ENCODE results near the gene OGFR. TPM values are rescaled to one million over a fixed set of nuclear protein-coding genes. Genes with fewer than 3 reads are reported as not detected.
A peak's percentile ranks its signal among the peaks of the same experiment; 100 is the strongest.

The OGFR gene
- total and polyA plus RNA-seq, 2 donors (not counting 1 experiment from before 2014, with no cell fraction given): 71.7 to 102 TPM

DNA sequence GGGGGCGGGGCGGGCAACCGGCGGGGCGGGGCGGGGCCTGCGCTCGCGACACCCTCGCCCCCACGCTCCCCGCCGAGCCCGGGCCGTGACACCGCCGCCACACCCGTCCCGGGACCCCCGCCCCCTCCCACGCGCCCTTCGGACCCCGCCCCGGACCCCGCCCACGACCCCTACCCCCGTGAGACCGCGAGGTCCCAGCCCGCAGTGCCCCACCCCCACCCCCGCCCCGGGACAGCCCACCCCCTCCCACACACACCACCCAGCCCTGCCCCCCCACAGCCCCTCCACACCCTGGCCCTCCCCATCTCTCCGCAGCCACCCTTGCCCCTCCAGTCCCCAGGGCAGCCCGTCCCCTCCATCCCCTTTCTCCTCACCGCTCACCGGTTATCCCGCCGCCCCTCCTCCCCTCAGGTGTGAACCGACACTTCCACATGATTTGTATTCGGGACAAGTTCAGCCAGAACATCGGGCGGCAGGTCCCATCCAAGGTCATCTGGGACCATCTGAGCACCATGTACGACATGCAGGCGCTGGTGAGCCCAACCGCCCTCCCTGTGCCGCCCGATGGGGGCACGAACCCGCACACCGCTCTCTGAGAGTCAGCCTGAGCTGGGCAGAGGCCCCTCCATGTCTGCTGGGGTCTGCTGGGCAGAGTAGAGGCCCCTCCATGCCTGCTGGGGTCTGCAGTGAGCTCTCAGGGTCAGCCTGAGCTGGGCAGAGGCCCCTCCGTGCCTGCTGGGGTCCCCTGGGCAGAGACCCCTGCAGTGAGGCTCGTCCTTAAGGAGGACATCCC, 7.7 kb upstream of the OGFR start:
- Histone ChIP-seq H3K4me3 (ENCODE audit: control extremely low read depth in 1 of 5, extremely low read depth in 1 of 5, insufficient read depth in 1 of 5, low read depth in 2 of 5, low read length in 4 of 5) (peak overlapping the region in 4 of 5 experiments; percentile 38 to 69 (median 64)), H3K4me1 (ENCODE audit: control insufficient read depth in 2 of 2, insufficient read depth in 2 of 2, low read length in 2 of 2) (peaks cover 14 to 38% of the 10 kb centered on the region in 2 donors), H2AFZ (ENCODE audit: insufficient read depth, low read depth, low read length, poor library complexity, severe bottlenecking) (peak overlapping the region; percentile 88), H4K20me1 (ENCODE audit: control insufficient read depth, insufficient read depth, low read length, poor library complexity, severe bottlenecking) (peaks cover 9% of the 10 kb centered on the region), H3K27me3 (replicated peaks in 1 of 4; ENCODE audit: control extremely low read depth in 1 of 4, control insufficient read depth in 3 of 4, insufficient read depth in 4 of 4, low read length in 3 of 4) (no peaks in the 10 kb centered on the region), H3K79me2 (ENCODE audit: control insufficient read depth, insufficient read depth, low read length) (peaks cover 8% of the 10 kb centered on the region), H3K27ac (ENCODE audit: low read length in 2 of 2) (no peak overlapping the region), H3K36me3 (replicated peaks in 1 of 2; ENCODE audit: control extremely low read depth in 1 of 2, control insufficient read depth in 1 of 2, extremely low read depth in 1 of 2, insufficient read depth in 2 of 2, low read length in 1 of 2) (peaks cover 2 to 25% of the 10 kb centered on the region in 2 experiments), H3K9me3 (ENCODE audit: control extremely low read depth in 1 of 3, control insufficient read depth in 2 of 3, insufficient read depth in 1 of 3, low read length in 2 of 3) (no peaks in the 10 kb centered on the region), H3K9ac (ENCODE audit: low read length) (peak overlapping the region; percentile 63), H3K4me2 (replicated peaks; ENCODE audit: low read depth, low read length, poor library complexity, severe bottlenecking) (peak overlapping the region; percentile 98)
- no peaks in the 10 kb centered on the region for H3K27me3 Mint-ChIP-seq
- DNase-seq (no peak), ATAC-seq (ENCODE audit: low read depth) (no peak)
- H3K4me3 Mint-ChIP-seq: peak overlapping the region; percentile 82
- POLR2A ChIA-PET: interaction anchor here (0.6 to 1.0 kb wide), 3 partner anchors 11 to 173 kb away, joined by 3 read pairs; no protein-coding TSS in a partner anchor
- H3K9me3 Mint-ChIP-seq (ENCODE audit: insufficient read depth): no peaks in the 10 kb centered on the region
- 39% methylated on average over 34 of the region's 53 CpGs for WGBS (ENCODE audit: insufficient coverage)
- H3K27ac Mint-ChIP-seq: peak overlapping the region; percentile 80
- intact Hi-C loops (cut with micrococcal nuclease): loop anchor here (10.0 kb wide), 1 partner anchor 158 kb away; the partner anchor contains the start of gene SLC17A9
- peaks cover 32% of the 10 kb centered on the region for H3K4me1 Mint-ChIP-seq
- CTCF ChIA-PET: interaction anchor here (0.6 to 3.3 kb wide), 5 partner anchors 8 to 297 kb away, joined by 3 to 13 read pairs (median 4); no protein-coding TSS in a partner anchor
- TF ChIP-seq, protein P1, sequence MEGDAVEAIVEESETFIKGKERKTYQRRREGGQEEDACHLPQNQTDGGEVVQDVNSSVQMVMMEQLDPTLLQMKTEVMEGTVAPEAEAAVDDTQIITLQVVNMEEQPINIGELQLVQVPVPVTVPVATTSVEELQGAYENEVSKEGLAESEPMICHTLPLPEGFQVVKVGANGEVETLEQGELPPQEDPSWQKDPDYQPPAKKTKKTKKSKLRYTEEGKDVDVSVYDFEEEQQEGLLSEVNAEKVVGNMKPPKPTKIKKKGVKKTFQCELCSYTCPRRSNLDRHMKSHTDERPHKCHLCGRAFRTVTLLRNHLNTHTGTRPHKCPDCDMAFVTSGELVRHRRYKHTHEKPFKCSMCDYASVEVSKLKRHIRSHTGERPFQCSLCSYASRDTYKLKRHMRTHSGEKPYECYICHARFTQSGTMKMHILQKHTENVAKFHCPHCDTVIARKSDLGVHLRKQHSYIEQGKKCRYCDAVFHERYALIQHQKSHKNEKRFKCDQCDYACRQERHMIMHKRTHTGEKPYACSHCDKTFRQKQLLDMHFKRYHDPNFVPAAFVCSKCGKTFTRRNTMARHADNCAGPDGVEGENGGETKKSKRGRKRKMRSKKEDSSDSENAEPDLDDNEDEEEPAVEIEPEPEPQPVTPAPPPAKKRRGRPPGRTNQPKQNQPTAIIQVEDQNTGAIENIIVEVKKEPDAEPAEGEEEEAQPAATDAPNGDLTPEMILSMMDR (IDR thresholded peaks at IDR 0.05): no peak
- TF ChIP-seq EZH2 (IDR thresholded peaks at IDR 0.05; ENCODE audit: borderline replicate concordance, insufficient read depth, low read depth, low read length, poor library complexity, severe bottlenecking): no peak

All from B cell (primary cell).